ENCODE results near the gene GIPC3.

- no peak for TF ChIP-seq CTCF (IDR thresholded peaks at IDR 0.05; ENCODE audit: control extremely low read depth in 1 of 3, insufficient read depth in 1 of 3, low read depth in 1 of 3, low read length in 3 of 3)
- TF ChIP-seq SP1 (IDR thresholded peaks at IDR 0.05; ENCODE audit: low read depth, low read length): no peak
- TF ChIP-seq EGR1 (IDR thresholded peaks at IDR 0.05; ENCODE audit: borderline replicate concordance, low read depth, low read length): no peak
- TF ChIP-seq TCF12 (IDR thresholded peaks at IDR 0.05; ENCODE audit: low read depth, low read length): no peak
- no peak for TF ChIP-seq MAX (IDR thresholded peaks at IDR 0.05)
- TF ChIP-seq CEBPB (IDR thresholded peaks at IDR 0.05; ENCODE audit: low read depth, low read length): no peak
- TF ChIP-seq SUZ12 (IDR thresholded peaks at IDR 0.05; ENCODE audit: low read length): no peak
- no peak for TF ChIP-seq YY1 (IDR thresholded peaks at IDR 0.05; ENCODE audit: low read depth, low read length)
- no peak for TF ChIP-seq SIN3A (conservative IDR thresholded peaks at IDR 0.05 in 1 of 2, IDR thresholded peaks at IDR 0.05 in 1 of 2; ENCODE audit: low read depth in 1 of 2, low read length in 2 of 2)
- TF ChIP-seq MAFK (IDR thresholded peaks at IDR 0.05; ENCODE audit: low read depth, low read length): no peak
- no peak for TF ChIP-seq ZNF274 (IDR thresholded peaks at IDR 0.05; ENCODE audit: borderline replicate concordance, extremely low read depth, low read length)
- TF ChIP-seq CHD2 (IDR thresholded peaks at IDR 0.05; ENCODE audit: low read length): no peak
Measured at GRCh38 chr19:3632739-3633558, 47.7 kb downstream of the GIPC3 start.
